Glutamatergic neuron (in vitro differentiated cells): ENCODE results near the gene CLIC1. TPM values are rescaled to one million over a fixed set of nuclear protein-coding genes. Genes with fewer than 3 reads are reported as not detected.

Experiments used
- DNase-seq: peaks from one replicate; pipeline ENCODE4 v3.0.0; 2022
- H3K27ac Mint-ChIP-seq: one replicate; pipeline ENCODE4 v1.8.0; 2020; ENCODE audit warnings: mild to moderate bottlenecking, mixed read lengths, inconsistent platforms; ENCODE audit not compliant: unreplicated experiment
- H3K27me3 Mint-ChIP-seq: one replicate; pipeline ENCODE4 v1.8.0; 2020; ENCODE audit warnings: mild to moderate bottlenecking, moderate library complexity, mixed read lengths, inconsistent platforms; ENCODE audit not compliant: unreplicated experiment
- H3K36me3 Mint-ChIP-seq: one replicate; pipeline ENCODE4 v1.8.0; 2020; ENCODE audit warnings: mild to moderate bottlenecking, mixed read lengths, inconsistent platforms; ENCODE audit not compliant: unreplicated experiment
- H3K4me1 Mint-ChIP-seq: one replicate; pipeline ENCODE4 v1.8.0; 2020; ENCODE audit warnings: mild to moderate bottlenecking, low read depth, mixed read lengths, inconsistent platforms; ENCODE audit not compliant: unreplicated experiment
- H3K4me3 Mint-ChIP-seq: one replicate; pipeline ENCODE4 v1.8.0; 2020; ENCODE audit warnings: mild to moderate bottlenecking, mixed read lengths, inconsistent platforms; ENCODE audit not compliant: unreplicated experiment
- H3K9me3 Mint-ChIP-seq: one replicate; pipeline ENCODE4 v1.8.0; 2020; ENCODE audit warnings: mild to moderate bottlenecking, moderate library complexity, mixed read lengths, inconsistent platforms; ENCODE audit not compliant: unreplicated experiment
- CTCF ChIP-seq: fragments of 200-600 bp; sonication (generic); IDR thresholded peaks from one replicate; pipeline ENCODE4 v1.5.0; 2021; ENCODE audit not compliant: partially characterized antibody, unreplicated experiment
- total RNA-seq: library from RNA; stranded (reverse); fragmentation: NEBNext Ultra II Directional; extraction: Animal tissue kit (Norgen Biotek cat#: 25700); gene quantifications from one replicate; pipeline ENCODE4 v1.2.1, GENCODE V29; 2021; ENCODE audit not compliant: unreplicated experiment

Gene CLIC1
- total RNA-seq, 1 donor from 2014 or later: 310 TPM

- H3K4me1 Mint-ChIP-seq: peaks cover 5% of the 10 kb centered on the region
- DNase-seq: no peak
- peaks cover 7% of the 10 kb centered on the region for H3K36me3 Mint-ChIP-seq
- no peak overlapping the region for H3K4me3 Mint-ChIP-seq
- no peak for TF ChIP-seq CTCF
- no peaks in the 10 kb centered on the region for H3K9me3 Mint-ChIP-seq
- no peak overlapping the region for H3K27ac Mint-ChIP-seq
- H3K27me3 Mint-ChIP-seq: peaks cover 4% of the 10 kb centered on the region
These were observed 27.9 kb upstream of the CLIC1 start for GRCh38 chr6:31764198-31764597.

GRCh38 chr6:31763619-31763940 lies 27.2 kb upstream of the CLIC1 start:
- TF ChIP-seq CTCF: no peak
- no peak for DNase-seq
- no peaks in the 10 kb centered on the region for H3K9me3 Mint-ChIP-seq
- no peak overlapping the region for H3K4me3 Mint-ChIP-seq
- H3K36me3 Mint-ChIP-seq: peaks cover 7% of the 10 kb centered on the region
- H3K27me3 Mint-ChIP-seq: peaks cover 4% of the 10 kb centered on the region
- no peak overlapping the region for H3K27ac Mint-ChIP-seq
- H3K4me1 Mint-ChIP-seq: peaks cover 5% of the 10 kb centered on the region

GRCh38 chr6:31762878-31763618 lies 26.7 kb upstream of the CLIC1 start:
- H3K4me3 Mint-ChIP-seq: no peak overlapping the region

GRCh38 chr6:31762356-31762755 lies 26.0 kb upstream of the CLIC1 start, which contains the start of gene SAPCD1:
SAPCD1 (plus strand) TSS chr6:31762656; CDS start chr6:31763055, 399 bp downstream.
- H3K9me3 Mint-ChIP-seq: no peaks in the 10 kb centered on the region
- H3K4me3 Mint-ChIP-seq: no peak within 1 kb of the TSS
- H3K27ac Mint-ChIP-seq: peak within 1 kb of the TSS; percentile 18
- no peak for DNase-seq
- peaks cover 7% of the 10 kb centered on the region for H3K36me3 Mint-ChIP-seq
- H3K27me3 Mint-ChIP-seq: peaks cover 4% of the 10 kb centered on the region
- no peak for TF ChIP-seq CTCF
- peaks cover 5% of the 10 kb centered on the region for H3K4me1 Mint-ChIP-seq

More at GRCh38 chr6:31762878-31763618, 26.7 kb upstream of the CLIC1 start:
- TF ChIP-seq CTCF: no peak
- Mint-ChIP-seq H3K27me3 (peaks cover 4% of the 10 kb centered on the region), H3K36me3 (peaks cover 7% of the 10 kb centered on the region), H3K4me1 (peaks cover 5% of the 10 kb centered on the region), H3K27ac (no peak overlapping the region), H3K9me3 (no peaks in the 10 kb centered on the region)
- DNase-seq: no peak

GRCh38 chr6:31761343-31761742 lies 25.0 kb upstream of the CLIC1 start:
- Mint-ChIP-seq H3K27ac (no peak overlapping the region), H3K4me1 (peaks cover 5% of the 10 kb centered on the region), H3K9me3 (no peaks in the 10 kb centered on the region), H3K4me3 (no peak overlapping the region), H3K27me3 (peaks cover 4% of the 10 kb centered on the region), H3K36me3 (peaks cover 7% of the 10 kb centered on the region)
- no peak for TF ChIP-seq CTCF
- no peak for DNase-seq
